Measurements from ENCODE around the gene C16orf86.

Gene C16orf86

DNA sequence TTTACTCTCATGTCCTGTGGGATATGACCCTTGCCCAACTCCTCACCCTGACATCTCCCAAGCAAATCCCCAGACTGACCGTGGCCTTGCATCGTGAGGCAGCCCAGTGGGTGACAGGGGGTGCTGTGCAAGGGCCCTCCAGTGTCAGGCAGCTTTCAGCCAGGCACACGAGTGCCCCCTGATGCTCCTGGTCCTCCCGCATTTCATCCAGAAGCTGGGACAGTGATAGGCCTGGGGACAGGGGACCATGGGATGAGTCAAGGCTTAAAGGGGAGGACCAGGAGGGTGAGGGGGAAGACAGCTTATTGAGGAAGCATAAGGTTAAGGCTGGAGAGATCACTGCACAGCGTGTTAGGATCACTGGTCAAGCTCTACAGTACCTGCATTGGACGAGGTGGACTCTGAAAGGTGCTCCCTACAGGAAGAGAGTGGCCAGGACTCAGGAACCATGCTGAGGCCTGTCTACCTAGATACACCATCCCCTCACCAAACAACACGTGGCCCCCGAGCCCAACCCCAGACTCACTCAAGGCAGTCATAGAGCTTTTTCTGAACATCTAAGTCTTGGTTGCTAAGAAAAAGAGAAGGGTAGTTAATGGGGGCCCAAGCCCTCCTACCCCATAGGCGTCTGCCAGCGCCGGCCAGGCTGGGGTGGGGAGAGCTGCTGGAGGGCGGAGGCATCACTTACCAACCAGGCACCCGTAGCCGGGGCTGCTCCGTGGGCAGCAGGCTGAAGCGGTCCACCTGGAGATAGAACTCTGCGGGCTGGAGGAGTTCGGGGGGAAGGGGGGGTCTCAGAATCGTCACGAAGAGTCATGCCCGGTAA is 7.6 kb upstream of the C16orf86 start:
- no peak for TF ChIP-seq GATA3 (IDR thresholded peaks at IDR 0.05; ENCODE audit: low read depth, low read length)
- no peak for TF ChIP-seq GATA2 (IDR thresholded peaks at IDR 0.05; ENCODE audit: low read depth, low read length)

DNA sequence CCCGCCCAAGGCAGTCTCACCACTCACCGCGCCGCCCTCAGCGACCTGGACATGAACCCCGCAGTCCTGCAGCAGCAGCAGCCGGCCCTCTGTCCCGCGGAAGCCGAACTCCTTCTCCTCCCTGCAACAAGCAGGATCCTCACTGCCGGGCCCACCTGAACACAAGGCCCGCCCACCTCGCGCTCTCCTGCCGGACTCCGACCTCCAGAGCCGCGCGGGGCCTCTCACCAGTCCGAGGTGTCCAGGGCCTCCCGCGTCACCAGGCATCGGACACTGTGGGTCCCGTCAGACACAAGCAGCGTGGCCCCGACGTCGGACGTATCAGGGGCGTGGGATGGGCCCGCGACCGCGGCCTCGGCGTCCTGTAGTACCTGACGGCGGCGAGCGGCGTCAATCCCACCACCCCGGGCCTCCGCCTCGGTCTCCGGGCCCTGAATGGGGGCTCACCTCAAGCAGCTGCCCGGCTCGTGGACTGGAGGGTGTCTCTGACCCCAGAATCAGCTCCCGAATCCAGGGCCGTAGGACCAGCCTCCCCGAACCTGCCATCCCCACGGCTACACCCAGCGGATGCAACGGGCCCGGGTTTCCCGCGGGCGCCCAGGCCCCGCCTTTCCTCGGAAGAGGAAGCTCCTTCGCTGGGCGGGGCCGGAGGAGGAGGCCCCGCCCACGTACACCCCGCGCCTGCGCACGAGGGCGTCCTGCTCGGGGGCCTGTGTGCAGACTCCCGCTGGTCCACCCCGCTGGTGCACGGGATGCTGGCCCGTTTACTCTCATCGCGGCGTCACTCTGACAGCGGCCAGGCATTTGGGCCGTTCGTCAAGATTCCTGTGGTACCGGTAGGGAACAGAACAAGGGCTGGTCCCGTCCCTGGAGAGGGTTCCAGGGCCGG is 6.7 kb upstream of the C16orf86 start, which contains the start of gene ACD:
TSS of gene ACD (minus strand) at position 586 of the 889 bp plus-strand sequence. CDS start at position 546, 40 bp downstream.
- TF ChIP-seq GATA2 (IDR thresholded peaks at IDR 0.05; ENCODE audit: low read depth, low read length) (no peak), GATA3 (IDR thresholded peaks at IDR 0.05; ENCODE audit: low read depth, low read length) (no peak)

DNA sequence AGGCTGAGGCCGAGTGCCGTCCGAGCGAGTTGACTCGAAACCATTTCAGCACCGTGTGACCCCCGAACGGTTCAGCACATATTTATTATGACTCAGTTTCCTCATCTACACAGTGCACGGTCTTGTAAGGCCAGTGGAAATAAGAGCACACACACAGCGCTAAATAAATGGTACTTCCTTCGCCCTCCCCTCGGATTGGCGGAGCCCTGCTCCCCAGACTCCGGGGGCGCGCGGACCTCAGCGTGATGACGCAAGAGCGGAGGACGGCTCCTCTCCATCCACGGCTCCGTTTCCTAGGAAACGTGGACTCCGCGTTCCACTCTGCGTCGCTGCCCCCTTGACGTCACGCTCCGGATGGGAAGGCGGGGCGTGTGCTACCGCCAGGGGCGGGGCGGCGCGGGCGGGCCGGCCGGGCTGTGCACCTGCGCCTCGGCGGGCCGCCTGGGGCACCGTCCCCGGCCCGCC is 6.0 kb upstream of the C16orf86 start, which contains the start of gene PARD6A:
TSS of gene PARD6A (plus strand) at position 397 of the 465 bp plus-strand sequence. CDS start 79 bp downstream, outside the sequence.
- no peak for TF ChIP-seq GATA2 (IDR thresholded peaks at IDR 0.05; ENCODE audit: low read depth, low read length)
- no peak for TF ChIP-seq GATA3 (IDR thresholded peaks at IDR 0.05; ENCODE audit: low read depth, low read length)

DNA sequence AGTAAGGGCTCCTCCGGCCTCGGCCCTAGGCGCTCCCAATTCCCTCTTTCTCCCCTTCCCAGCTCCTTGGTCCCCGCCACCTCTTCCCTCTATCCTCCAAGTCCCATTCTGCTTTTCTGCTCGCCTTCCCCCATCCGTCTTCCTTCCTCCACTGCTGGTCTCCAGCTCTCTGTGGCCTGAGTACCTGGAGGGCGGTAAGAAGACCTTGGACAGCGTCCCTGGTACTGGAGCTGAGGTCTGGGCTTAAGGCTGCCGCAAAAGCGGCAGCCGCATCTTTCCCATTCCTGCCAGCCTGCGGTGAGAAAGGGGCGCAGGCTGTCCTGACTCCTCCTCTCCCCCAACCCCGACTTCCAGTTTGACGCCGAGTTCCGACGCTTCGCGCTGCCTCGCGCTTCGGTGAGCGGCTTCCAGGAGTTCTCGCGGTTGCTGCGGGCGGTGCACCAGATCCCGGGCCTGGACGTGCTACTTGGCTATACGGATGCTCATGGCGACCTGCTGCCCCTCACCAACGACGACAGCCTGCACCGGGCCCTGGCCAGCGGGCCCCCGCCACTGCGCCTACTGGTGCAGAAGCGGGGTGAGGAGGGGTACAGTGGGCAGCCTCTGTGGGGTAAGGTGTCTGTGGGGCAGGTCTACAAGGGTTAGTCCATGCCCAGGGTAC is 5.4 kb upstream of the C16orf86 start:
- no peak for TF ChIP-seq GATA2 (IDR thresholded peaks at IDR 0.05; ENCODE audit: low read depth, low read length)
- TF ChIP-seq GATA3 (IDR thresholded peaks at IDR 0.05; ENCODE audit: low read depth, low read length) = no peak

DNA sequence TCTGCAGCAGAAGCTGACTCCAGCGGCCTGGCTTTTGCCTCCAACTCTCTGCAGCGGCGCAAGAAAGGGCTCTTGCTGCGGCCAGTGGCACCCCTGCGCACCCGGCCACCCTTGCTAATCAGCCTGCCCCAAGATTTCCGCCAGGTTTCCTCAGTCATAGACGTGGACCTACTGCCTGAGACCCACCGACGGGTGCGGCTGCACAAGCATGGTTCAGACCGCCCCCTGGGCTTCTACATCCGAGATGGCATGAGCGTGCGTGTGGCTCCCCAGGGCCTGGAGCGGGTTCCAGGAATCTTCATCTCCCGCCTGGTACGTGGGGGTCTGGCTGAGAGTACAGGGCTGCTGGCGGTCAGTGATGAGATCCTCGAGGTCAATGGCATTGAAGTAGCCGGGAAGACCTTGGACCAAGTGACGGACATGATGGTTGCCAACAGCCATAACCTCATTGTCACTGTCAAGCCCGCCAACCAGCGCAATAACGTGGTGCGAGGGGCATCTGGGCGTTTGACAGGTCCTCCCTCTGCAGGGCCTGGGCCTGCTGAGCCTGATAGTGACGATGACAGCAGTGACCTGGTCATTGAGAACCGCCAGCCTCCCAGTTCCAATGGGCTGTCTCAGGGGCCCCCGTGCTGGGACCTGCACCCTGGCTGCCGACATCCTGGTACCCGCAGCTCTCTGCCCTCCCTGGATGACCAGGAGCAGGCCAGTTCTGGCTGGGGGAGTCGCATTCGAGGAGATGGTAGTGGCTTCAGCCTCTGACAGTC is 4.5 kb upstream of the C16orf86 start:
- no peak for TF ChIP-seq GATA3 (IDR thresholded peaks at IDR 0.05; ENCODE audit: low read depth, low read length)

DNA sequence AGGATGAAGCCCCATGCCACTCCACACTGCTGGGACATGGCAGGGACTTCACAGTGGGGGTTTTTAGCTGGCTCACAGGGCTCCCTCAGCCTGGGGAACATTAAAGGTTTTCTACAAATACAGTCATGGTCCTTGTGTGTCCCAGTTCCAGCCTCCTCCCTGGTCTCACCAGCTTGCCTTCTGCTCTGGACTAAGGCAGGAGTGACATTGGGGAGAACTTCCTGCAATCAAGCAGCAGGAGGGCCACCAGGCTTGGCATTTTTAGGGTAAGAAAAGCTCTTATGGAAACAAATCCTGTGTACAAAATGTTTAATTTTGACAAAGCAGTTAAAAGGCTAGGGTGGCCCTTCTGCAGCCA is 4.0 kb upstream of the C16orf86 start:
- TF ChIP-seq GATA3 (IDR thresholded peaks at IDR 0.05; ENCODE audit: low read depth, low read length) = no peak
- no peak for TF ChIP-seq GATA2 (IDR thresholded peaks at IDR 0.05; ENCODE audit: low read depth, low read length)

DNA sequence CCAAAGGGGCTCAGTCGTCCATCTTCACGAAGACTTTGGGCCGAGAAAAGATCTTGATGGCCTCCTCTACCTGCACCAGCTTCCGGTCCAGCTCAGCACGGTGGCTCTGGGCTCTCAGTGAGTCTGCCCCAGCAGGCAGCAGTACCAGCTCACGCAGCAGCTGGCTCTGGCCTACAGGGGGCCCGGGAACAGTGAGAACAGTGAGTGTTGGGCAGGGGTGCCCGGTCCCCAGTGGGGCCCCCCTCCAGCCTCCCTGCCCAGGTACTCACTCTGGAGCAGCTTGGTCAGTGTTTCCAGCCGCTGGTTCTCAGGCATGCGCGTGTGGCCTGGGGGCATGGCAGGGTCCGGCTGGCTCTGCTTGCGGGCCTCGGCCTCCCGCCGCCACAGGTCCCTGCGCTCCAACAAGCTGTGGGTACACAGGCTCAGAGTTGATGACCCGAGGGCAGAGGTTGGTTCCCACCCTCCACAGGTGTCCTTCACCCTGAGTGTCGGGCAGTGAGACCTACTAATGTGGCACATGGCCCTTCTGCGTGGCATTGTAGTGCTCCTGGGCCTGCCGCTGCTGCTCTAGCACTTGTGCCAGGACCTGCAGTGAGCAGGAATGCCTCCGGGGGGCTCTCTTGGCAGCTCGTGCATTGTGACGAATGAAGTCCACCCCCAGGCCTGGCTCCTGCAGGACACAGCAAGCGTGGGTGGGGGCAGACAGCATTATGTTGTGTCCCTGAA is 3.3 kb upstream of the C16orf86 start:
- TF ChIP-seq GATA2 (IDR thresholded peaks at IDR 0.05; ENCODE audit: low read depth, low read length) = no peak
- TF ChIP-seq GATA3 (IDR thresholded peaks at IDR 0.05; ENCODE audit: low read depth, low read length) = no peak

DNA sequence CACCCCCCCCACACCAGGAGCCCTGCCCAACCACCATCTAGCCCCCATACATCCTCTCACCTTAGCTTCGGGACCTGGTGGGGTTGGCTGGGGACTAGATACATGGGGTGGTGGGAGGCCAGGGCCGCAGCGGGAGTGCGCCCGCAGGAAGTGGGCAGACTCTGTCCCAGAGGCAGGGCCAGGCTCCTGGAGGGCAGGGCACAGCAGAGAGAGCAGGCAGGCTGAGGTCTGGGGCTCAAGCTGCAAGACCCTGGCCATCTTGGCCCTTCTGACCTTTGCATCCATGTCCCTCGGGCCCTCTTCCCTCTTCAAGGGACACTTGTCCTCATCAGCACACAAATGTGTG is 2.8 kb upstream of the C16orf86 start:
- TF ChIP-seq GATA2 (IDR thresholded peaks at IDR 0.05; ENCODE audit: low read depth, low read length) (no peak), GATA3 (IDR thresholded peaks at IDR 0.05; ENCODE audit: low read depth, low read length) (no peak)

DNA sequence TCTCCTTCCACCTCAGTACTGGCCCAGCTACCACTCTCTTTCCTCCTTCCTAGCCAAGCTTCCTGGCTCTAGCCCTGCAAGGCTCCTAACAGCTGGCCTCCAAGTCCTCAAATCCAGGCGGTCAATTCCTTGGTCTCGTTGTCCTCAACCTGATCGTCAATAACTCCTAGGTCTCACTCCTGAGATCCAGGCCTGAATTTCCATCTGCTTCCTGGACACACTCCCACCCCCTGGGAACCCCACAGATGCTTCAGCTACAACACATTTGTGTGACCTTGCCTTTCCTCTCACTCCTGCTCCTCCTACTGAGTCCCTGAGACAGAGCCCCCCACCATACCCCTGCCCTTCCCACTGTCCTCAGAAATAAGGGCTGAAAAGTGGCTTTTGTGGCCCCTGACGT is 2.4 kb upstream of the C16orf86 start:
- TF ChIP-seq GATA2 (IDR thresholded peaks at IDR 0.05; ENCODE audit: low read depth, low read length) (no peak), GATA3 (IDR thresholded peaks at IDR 0.05; ENCODE audit: low read depth, low read length) (no peak)

DNA sequence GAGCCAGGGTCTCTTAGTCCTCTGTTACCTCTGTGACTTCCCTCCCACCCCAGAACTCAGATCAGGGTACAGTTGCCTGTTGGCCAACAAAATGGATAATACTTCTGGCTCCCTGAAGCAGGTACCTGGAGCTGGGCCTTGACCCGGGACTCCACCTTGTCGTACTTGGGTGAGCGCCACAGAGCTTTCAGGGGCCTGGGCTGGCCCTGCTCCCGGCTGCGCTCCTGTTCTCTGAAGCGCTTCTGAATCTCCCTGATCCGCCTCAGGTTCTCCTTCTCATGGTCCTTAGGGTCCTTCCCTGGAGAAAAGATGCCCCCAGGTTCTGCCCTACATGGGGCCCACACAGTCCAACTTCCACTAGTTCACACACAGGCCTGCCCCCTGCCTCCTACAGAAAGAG is 1.7 kb upstream of the C16orf86 start:
- no peak for TF ChIP-seq GATA3 (IDR thresholded peaks at IDR 0.05; ENCODE audit: low read depth, low read length)
- no peak for TF ChIP-seq GATA2 (IDR thresholded peaks at IDR 0.05; ENCODE audit: low read depth, low read length)

DNA sequence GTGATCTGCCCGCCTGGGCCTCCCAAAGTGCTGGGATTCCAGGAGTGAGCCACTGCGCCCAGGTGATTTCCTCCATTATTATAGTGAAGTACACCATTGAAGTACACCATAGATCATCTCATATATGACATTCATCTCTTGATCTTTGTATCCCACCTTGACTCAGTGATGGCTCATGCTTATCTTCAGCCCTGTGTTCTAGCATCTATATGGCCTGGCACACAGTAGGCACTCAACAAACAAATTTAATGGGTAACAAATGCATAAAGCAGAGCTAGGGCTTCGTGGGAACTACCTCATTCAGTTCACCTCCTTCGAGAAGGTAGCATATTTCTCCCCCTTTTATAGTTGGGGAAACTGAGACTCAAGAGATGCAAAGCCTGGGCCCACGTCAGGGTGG is 1.0 kb upstream of the C16orf86 start:
- no peak for TF ChIP-seq GATA3 (IDR thresholded peaks at IDR 0.05; ENCODE audit: low read depth, low read length)
- no peak for TF ChIP-seq GATA2 (IDR thresholded peaks at IDR 0.05; ENCODE audit: low read depth, low read length)

DNA sequence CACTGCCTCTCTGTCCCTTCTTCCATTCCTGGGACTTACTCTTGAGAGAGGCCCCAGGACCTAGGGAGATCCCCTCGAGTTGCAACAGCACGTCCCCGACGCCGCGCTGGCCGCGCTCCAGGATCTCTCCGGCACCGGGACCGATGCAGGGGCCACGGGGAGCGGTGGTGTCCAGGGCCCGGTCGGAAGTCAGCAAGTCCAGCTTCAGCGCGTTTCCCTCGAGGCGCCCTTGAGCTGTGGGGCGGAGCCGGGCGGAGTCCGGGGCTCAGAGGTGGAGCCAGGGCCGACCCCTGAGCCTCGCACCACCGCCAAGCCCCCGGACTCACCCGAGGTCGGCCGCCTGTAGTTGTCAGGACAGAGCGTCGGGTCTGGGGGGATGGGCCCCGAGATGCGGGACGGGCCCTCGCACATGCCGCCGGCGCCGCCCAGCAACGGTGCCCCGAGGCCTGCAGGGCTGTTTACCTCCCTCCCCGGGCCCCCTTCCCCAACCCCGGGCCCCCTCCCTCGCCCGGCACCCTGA is 522 bp upstream of the C16orf86 start:
- TF ChIP-seq GATA3 (IDR thresholded peaks at IDR 0.05; ENCODE audit: low read depth, low read length) = no peak
- TF ChIP-seq GATA2 (IDR thresholded peaks at IDR 0.05; ENCODE audit: low read depth, low read length) = no peak

DNA sequence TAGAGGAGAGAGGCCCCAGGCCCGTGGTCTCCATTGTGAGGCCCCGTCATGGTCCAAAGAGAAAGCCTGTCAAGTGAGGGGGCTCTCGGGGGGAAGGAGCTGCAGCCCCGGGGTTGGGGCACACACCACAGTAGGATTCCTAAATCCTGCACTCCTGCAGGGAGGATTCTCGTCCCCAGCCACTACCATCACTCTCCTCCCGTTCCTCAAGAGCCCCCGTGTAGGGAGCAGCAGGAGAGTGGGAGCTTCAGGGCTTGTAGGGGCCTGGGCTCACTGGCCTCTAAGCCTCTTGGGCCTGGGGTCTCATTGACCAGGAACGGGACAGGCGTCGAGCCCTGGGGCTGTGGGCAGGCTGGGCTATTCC is 821 bp downstream of the C16orf86 start:
- TF ChIP-seq GATA3 (IDR thresholded peaks at IDR 0.05; ENCODE audit: low read depth, low read length) (no peak), GATA2 (IDR thresholded peaks at IDR 0.05; ENCODE audit: low read depth, low read length) (no peak)

All from SH-SY5Y (cell line).